Iris pigment epithelial cell (primary cell): ENCODE results near the gene TAOK3.
"Not testable (repeated sequence)": the region's sequence is repeated elsewhere in the genome, so short reads cannot be mapped to it uniquely, and the experiment has no call there.

Experiments
- DNase-seq: peaks from one replicate; pipeline ENCODE4 v3.0.0-alpha.2; 2011; ENCODE audit warnings: low read depth

TAOK3 gene

GRCh38 chr12:118137148-118137678 lies 235.5 kb downstream of the TAOK3 start:
- no peak for DNase-seq

GRCh38 chr12:118136559-118137003 lies 236.1 kb downstream of the TAOK3 start:
- DNase-seq, result peak; percentile 48

GRCh38 chr12:118135788-118136558 lies 236.7 kb downstream of the TAOK3 start, which contains the start of gene PEBP1:
TSS of gene PEBP1 (plus strand) at chr12:118136124. CDS start at chr12:118136210, 86 bp downstream.
- DNase-seq, result peak; percentile 92

GRCh38 chr12:118129436-118129835 lies 243.3 kb downstream of the TAOK3 start:
- not testable (repeated sequence) for DNase-seq

GRCh38 chr12:118127867-118128266 lies 244.8 kb downstream of the TAOK3 start:
- DNase-seq, result no peak

- DNase-seq, result no peak
These were observed 246.5 kb downstream of the TAOK3 start for GRCh38 chr12:118126119-118126757.

- no peak for DNase-seq
These were observed 247.0 kb downstream of the TAOK3 start for GRCh38 chr12:118125743-118126118.

- DNase-seq, result no peak
These were observed 248.3 kb downstream of the TAOK3 start for GRCh38 chr12:118124333-118124874.

- DNase-seq, result no peak
These were observed 250.4 kb downstream of the TAOK3 start for GRCh38 chr12:118122264-118122663.

- peak; percentile 71 for DNase-seq
These were observed 251.9 kb downstream of the TAOK3 start for GRCh38 chr12:118120579-118121363.

GRCh38 chr12:118119449-118119879 lies 253.2 kb downstream of the TAOK3 start:
- DNase-seq, result no peak

- no peak for DNase-seq
These were observed 263.6 kb downstream of the TAOK3 start for GRCh38 chr12:118109088-118109487.

- DNase-seq, result no peak
These were observed 265.0 kb downstream of the TAOK3 start for GRCh38 chr12:118107694-118108093.

- DNase-seq, result no peak
These were observed 265.7 kb downstream of the TAOK3 start for GRCh38 chr12:118107011-118107410.

- DNase-seq, result peak; percentile 46
These were observed 268.9 kb downstream of the TAOK3 start, which contains the start of gene VSIG10 for GRCh38 chr12:118103601-118104382. TSS of gene VSIG10 (minus strand) at chr12:118104011. CDS start at chr12:118103671, 340 bp downstream.

GRCh38 chr12:118103201-118103600 lies 269.5 kb downstream of the TAOK3 start:
- peak; percentile 23 for DNase-seq

- DNase-seq, result no peak
These were observed 270.1 kb downstream of the TAOK3 start for GRCh38 chr12:118102609-118103008.

- no peak for DNase-seq
These were observed 270.6 kb downstream of the TAOK3 start for GRCh38 chr12:118102070-118102469.

- no peak for DNase-seq
These were observed 271.7 kb downstream of the TAOK3 start for GRCh38 chr12:118101051-118101450.
